SK-N-MC (cell line): ENCODE measurements around the gene PRKG1.

Source experiments
- EZH2 ChIP-seq: fragments of 200-600 bp; sonication (generic); IDR thresholded peaks from one replicate; pipeline ENCODE4 v1.6.1; 2017; ENCODE audit warnings: antibody characterized with exemption
- FOXP2 ChIP-seq: optimal IDR thresholded peaks from 2 replicates; pipeline ENCODE3; 2011; ENCODE audit warnings: mild to moderate bottlenecking, moderate library complexity; ENCODE audit not compliant: insufficient read depth; ENCODE audit errors: extremely low read length, control extremely low read depth
- POLR2AphosphoS5 ChIP-seq: IDR thresholded peaks from 2 replicates; pipeline ENCODE4 v1.6.1; 2012; ENCODE audit warnings: mild to moderate bottlenecking, low read depth, low read length, borderline replicate concordance

DNA sequence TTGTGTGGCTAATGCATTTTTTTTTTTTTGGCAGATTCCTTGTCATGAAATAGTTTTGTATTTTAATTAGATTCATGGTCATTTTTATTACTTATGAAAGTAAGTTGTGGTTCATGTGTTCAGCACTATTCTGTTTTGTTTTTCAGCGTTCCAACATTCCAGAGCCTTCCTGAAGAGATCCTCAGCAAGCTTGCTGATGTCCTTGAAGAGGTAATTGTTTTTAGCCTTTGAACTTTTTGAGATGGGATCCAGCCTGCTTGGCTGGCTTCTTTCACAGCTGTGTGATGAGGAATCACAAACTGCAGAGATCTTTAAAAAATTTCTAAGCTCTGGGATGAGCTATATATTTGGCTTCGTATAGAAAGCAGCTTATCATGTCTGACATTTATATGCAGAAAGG, 833.1 kb downstream of the PRKG1 start:
- no peak for TF ChIP-seq EZH2
- no peak for TF ChIP-seq POLR2AphosphoS5
- no peak for TF ChIP-seq FOXP2
